ENCODE measurements around the gene CTR9.

Gene CTR9

DNA sequence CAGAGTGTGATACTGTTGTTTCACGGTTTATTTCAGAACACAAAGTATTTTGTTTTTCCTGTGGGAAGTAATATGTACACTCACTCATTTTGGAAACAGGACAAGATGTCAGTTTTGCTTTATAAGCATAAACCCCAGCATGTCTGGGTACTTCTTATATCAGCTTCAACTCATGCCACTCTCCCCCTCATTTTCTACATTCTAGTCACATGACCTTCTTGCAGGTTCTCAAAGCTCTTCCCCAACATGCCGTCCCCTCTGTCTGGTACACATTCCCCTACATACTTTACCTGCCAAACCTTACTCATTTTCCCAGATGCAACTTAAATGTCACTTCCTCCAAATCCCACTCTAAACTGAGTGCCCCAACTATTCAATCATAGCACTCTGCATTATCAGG lies 1.6 kb upstream of the CTR9 start:
- no peak for TF ChIP-seq TAF1 (IDR thresholded peaks at IDR 0.05; ENCODE audit: borderline replicate concordance, insufficient read depth, low read length)

DNA sequence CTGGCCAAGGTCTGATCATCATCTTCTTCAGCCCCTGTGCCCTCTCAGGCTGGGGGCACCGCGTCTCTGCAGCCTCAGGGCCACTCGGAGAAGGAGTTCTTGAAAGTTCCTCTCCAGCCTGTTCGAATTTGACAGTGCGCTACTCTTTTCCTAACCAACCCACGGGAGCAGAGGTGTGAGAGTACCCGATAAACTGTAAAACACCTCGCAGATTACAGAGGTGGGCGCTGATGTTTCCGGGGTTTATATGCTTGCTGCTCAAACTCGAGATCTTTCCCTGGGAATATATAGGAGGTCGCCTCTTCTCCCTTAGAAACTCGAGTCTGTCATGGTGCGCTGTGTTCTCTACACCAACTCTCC lies 515 bp downstream of the CTR9 start:
- TF ChIP-seq POLR2AphosphoS5 (IDR thresholded peaks at IDR 0.05; ENCODE audit: low read depth, low read length) (no peak), FOXP2 (optimal IDR thresholded peaks at IDR 0.05; ENCODE audit: borderline replicate concordance, extremely low read depth, extremely low read length, insufficient read depth) (no peak), SIN3A (IDR thresholded peaks at IDR 0.05; ENCODE audit: borderline replicate concordance, insufficient read depth, low read length) (no peak), TAF1 (IDR thresholded peaks at IDR 0.05; ENCODE audit: borderline replicate concordance, insufficient read depth, low read length) (no peak)
- TF ChIP-seq, protein P1, sequence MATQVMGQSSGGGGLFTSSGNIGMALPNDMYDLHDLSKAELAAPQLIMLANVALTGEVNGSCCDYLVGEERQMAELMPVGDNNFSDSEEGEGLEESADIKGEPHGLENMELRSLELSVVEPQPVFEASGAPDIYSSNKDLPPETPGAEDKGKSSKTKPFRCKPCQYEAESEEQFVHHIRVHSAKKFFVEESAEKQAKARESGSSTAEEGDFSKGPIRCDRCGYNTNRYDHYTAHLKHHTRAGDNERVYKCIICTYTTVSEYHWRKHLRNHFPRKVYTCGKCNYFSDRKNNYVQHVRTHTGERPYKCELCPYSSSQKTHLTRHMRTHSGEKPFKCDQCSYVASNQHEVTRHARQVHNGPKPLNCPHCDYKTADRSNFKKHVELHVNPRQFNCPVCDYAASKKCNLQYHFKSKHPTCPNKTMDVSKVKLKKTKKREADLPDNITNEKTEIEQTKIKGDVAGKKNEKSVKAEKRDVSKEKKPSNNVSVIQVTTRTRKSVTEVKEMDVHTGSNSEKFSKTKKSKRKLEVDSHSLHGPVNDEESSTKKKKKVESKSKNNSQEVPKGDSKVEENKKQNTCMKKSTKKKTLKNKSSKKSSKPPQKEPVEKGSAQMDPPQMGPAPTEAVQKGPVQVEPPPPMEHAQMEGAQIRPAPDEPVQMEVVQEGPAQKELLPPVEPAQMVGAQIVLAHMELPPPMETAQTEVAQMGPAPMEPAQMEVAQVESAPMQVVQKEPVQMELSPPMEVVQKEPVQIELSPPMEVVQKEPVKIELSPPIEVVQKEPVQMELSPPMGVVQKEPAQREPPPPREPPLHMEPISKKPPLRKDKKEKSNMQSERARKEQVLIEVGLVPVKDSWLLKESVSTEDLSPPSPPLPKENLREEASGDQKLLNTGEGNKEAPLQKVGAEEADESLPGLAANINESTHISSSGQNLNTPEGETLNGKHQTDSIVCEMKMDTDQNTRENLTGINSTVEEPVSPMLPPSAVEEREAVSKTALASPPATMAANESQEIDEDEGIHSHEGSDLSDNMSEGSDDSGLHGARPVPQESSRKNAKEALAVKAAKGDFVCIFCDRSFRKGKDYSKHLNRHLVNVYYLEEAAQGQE (IDR thresholded peaks at IDR 0.05; ENCODE audit: insufficient read depth in 1 of 2, low read depth in 2 of 2, low read length in 2 of 2), result no peak

- TF ChIP-seq, protein P1 (IDR thresholded peaks at IDR 0.05; ENCODE audit: insufficient read depth in 1 of 2, low read depth in 2 of 2, low read length in 2 of 2), result no peak
- no peak for TF ChIP-seq SIN3A (IDR thresholded peaks at IDR 0.05; ENCODE audit: borderline replicate concordance, insufficient read depth, low read length)
- no peak for TF ChIP-seq POLR2AphosphoS5 (IDR thresholded peaks at IDR 0.05; ENCODE audit: low read depth, low read length)
- TF ChIP-seq FOXP2 (optimal IDR thresholded peaks at IDR 0.05; ENCODE audit: borderline replicate concordance, extremely low read depth, extremely low read length, insufficient read depth), result no peak
Observed at GRCh38 chr11:10752061-10752460, 1.0 kb downstream of the CTR9 start.

GRCh38 chr11:10752486-10752885 lies 1.4 kb downstream of the CTR9 start:
- TF ChIP-seq POLR2AphosphoS5 (IDR thresholded peaks at IDR 0.05; ENCODE audit: low read depth, low read length) (no peak), TAF1 (IDR thresholded peaks at IDR 0.05; ENCODE audit: borderline replicate concordance, insufficient read depth, low read length) (no peak), SIN3A (IDR thresholded peaks at IDR 0.05; ENCODE audit: borderline replicate concordance, insufficient read depth, low read length) (no peak), FOXP2 (optimal IDR thresholded peaks at IDR 0.05; ENCODE audit: borderline replicate concordance, extremely low read depth, extremely low read length, insufficient read depth) (no peak)
- TF ChIP-seq, protein P1 (IDR thresholded peaks at IDR 0.05; ENCODE audit: insufficient read depth in 1 of 2, low read depth in 2 of 2, low read length in 2 of 2), result no peak

DNA sequence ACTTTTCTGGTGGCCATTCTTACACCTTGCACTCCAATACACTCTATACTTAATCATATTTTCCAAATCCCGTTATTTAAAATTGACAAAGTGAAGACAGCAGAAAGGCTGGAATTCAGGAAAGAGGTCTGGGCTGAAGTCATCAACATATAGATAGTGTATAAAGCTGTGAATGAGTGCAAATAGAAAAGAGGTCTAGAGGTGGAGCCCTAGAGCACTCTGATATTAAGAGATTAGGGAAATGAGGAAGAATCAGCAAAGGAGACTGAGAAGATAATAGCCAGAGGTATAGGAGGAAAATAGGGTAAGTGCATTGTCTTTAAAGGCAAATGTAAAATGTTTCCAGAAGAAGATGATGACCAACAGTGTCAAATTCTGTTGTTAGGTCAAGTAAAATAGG lies 7.9 kb downstream of the CTR9 start:
- no peak for TF ChIP-seq SIN3A (IDR thresholded peaks at IDR 0.05; ENCODE audit: borderline replicate concordance, insufficient read depth, low read length)

GRCh38 chr11:10761085-10761698 lies 10.1 kb downstream of the CTR9 start:
- TF ChIP-seq, protein P1 (IDR thresholded peaks at IDR 0.05; ENCODE audit: insufficient read depth in 1 of 2, low read depth in 2 of 2, low read length in 2 of 2), result no peak
- TF ChIP-seq POLR2AphosphoS5 (IDR thresholded peaks at IDR 0.05; ENCODE audit: low read depth, low read length), result no peak
